Right atrium auricular region (tissue), 2 donors: ENCODE results near the gene HABP4. TPM values are rescaled to one million over a fixed set of nuclear protein-coding genes. Genes with fewer than 3 reads are reported as not detected.

Experiments used
- DNase-seq: peaks from one replicate; pipeline ENCODE4 v3.0.0-alpha.2; 2019; ENCODE audit warnings: low spot score
- H3K27ac ChIP-seq, 2 donors: fragments of 200-600 bp; sonication (generic); 1 replicate in 1 of 2; 2 replicates in 1 of 2; pipeline ENCODE4 v1.5.1; 2016 to 2019
- H3K27me3 ChIP-seq, 2 donors: fragments of 200-600 bp; sonication (generic); one replicate each; pipeline versions ENCODE4 v1.5.1 to v1.6.0; 2017 to 2019
- H3K36me3 ChIP-seq: fragments of 200-600 bp; sonication (generic); one replicate; pipeline ENCODE4 v1.5.1; 2016
- H3K4me1 ChIP-seq, 2 donors: fragments of 200-600 bp; sonication (generic); one replicate each; pipeline versions ENCODE4 v1.5.1 to v1.6.0; 2017 to 2019
- H3K4me3 ChIP-seq, 2 donors: fragments of 200-600 bp; sonication (generic); 1 replicate in 1 of 2; 2 replicates in 1 of 2; pipeline ENCODE4 v1.5.1; 2017 to 2019; ENCODE audit warnings: mild to moderate bottlenecking in 1 of 2, moderate library complexity in 1 of 2
- H3K9me3 ChIP-seq, 2 donors: fragments of 200-600 bp; sonication (generic); one replicate each; pipeline ENCODE4 v1.5.1; 2019
- CTCF ChIP-seq, 2 donors: fragments of 200-600 bp; sonication (generic); IDR thresholded peaks; one replicate each; pipeline ENCODE4 v1.5.1; 2019; ENCODE audit warnings: antibody characterized with exemption in 2 of 2
- total RNA-seq, 2 donors: library from RNA; depleted of rRNA; stranded (reverse); fragments of >200 nt; gene quantifications; one replicate each; pipeline ENCODE4 v1.1.0, GENCODE V29; 2016

HABP4 gene
- total RNA-seq, 2 donors from 2014 or later: 16.5 to 20.5 TPM

GRCh38 chr9:96496368-96497116 lies 46.6 kb downstream of the HABP4 start:
- no peak for DNase-seq
- H3K36me3 ChIP-seq: no peaks in the 10 kb centered on the region
- H3K9me3 ChIP-seq: no peaks in the 10 kb centered on the region
- TF ChIP-seq CTCF (IDR thresholded peaks at IDR 0.05): no peak
- peaks cover 0 to 4% of the 10 kb centered on the region in 2 donors for H3K4me1 ChIP-seq
- H3K27me3 ChIP-seq: no peaks in the 10 kb centered on the region
- H3K27ac ChIP-seq: no peak overlapping the region
- H3K4me3 ChIP-seq: no peak overlapping the region

GRCh38 chr9:96497117-96497399 lies 47.1 kb downstream of the HABP4 start:
- Histone ChIP-seq H3K27me3 (no peaks in the 10 kb centered on the region), H3K27ac (no peak overlapping the region), H3K9me3 (no peaks in the 10 kb centered on the region), H3K4me3 (no peak overlapping the region), H3K36me3 (no peaks in the 10 kb centered on the region), H3K4me1 (no peaks in the 10 kb centered on the region)
- no peak for TF ChIP-seq CTCF (IDR thresholded peaks at IDR 0.05)
- no peak for DNase-seq

- no peak overlapping the region for H3K4me3 ChIP-seq
- H3K27me3 ChIP-seq: no peaks in the 10 kb centered on the region
- no peak for DNase-seq
- no peaks in the 10 kb centered on the region for H3K4me1 ChIP-seq
- no peaks in the 10 kb centered on the region for H3K9me3 ChIP-seq
- no peak for TF ChIP-seq CTCF (IDR thresholded peaks at IDR 0.05)
- no peak overlapping the region for H3K27ac ChIP-seq
- no peaks in the 10 kb centered on the region for H3K36me3 ChIP-seq
These were observed 48.8 kb downstream of the HABP4 start for GRCh38 chr9:96498796-96499195.

- H3K9me3 ChIP-seq: no peaks in the 10 kb centered on the region
- DNase-seq: no peak
These were observed 49.3 kb downstream of the HABP4 start for GRCh38 chr9:96499257-96499656.

GRCh38 chr9:96500696-96501632 lies 51.0 kb downstream of the HABP4 start:
- TF ChIP-seq CTCF (IDR thresholded peaks at IDR 0.05): no peak
- no peak overlapping the region for H3K27ac ChIP-seq
- H3K4me1 ChIP-seq: no peaks in the 10 kb centered on the region
- DNase-seq: no peak
- no peaks in the 10 kb centered on the region for H3K9me3 ChIP-seq
- no peaks in the 10 kb centered on the region for H3K36me3 ChIP-seq
- no peak overlapping the region for H3K4me3 ChIP-seq
- no peaks in the 10 kb centered on the region for H3K27me3 ChIP-seq

More at GRCh38 chr9:96499257-96499656, 49.3 kb downstream of the HABP4 start:
- TF ChIP-seq CTCF (IDR thresholded peaks at IDR 0.05): no peak
- no peak overlapping the region for H3K4me3 ChIP-seq
- no peaks in the 10 kb centered on the region for H3K27me3 ChIP-seq
- H3K36me3 ChIP-seq: no peaks in the 10 kb centered on the region
- H3K27ac ChIP-seq: no peak overlapping the region
- H3K4me1 ChIP-seq: no peaks in the 10 kb centered on the region
